ENCODE measurements around the gene SPEN. TPM values are rescaled to one million over a fixed set of nuclear protein-coding genes. Genes with fewer than 3 reads are reported as not detected.
A peak's percentile ranks its signal among the peaks of the same experiment; 100 is the strongest.

SPEN gene
- total RNA-seq, 1 donor: 24.3 TPM

GRCh38 chr1:15958793-15959192, 111.3 kb downstream of the SPEN start:
- H3K4me3 ChIP-seq (ENCODE audit: low read depth, low read length): no peak overlapping the region
- peak; percentile 44 for DNase-seq (ENCODE audit: low read depth)
- TF ChIP-seq CTCF (IDR thresholded peaks at IDR 0.05; ENCODE audit: insufficient read depth, low read length): no peak

- H3K4me3 ChIP-seq (ENCODE audit: low read depth, low read length): no peak overlapping the region
- TF ChIP-seq CTCF (IDR thresholded peaks at IDR 0.05; ENCODE audit: insufficient read depth, low read length): no peak
- no peak for DNase-seq (ENCODE audit: low read depth)
Observed at GRCh38 chr1:15959424-15959823, 111.9 kb downstream of the SPEN start.

GRCh38 chr1:15959827-15960446, 112.4 kb downstream of the SPEN start:
- no peak for DNase-seq (ENCODE audit: low read depth)
- TF ChIP-seq CTCF (IDR thresholded peaks at IDR 0.05; ENCODE audit: insufficient read depth, low read length): no peak
- no peak overlapping the region for H3K4me3 ChIP-seq (ENCODE audit: low read depth, low read length)

- no peak overlapping the region for H3K4me3 ChIP-seq (ENCODE audit: low read depth, low read length)
- no peak for DNase-seq (ENCODE audit: low read depth)
- TF ChIP-seq CTCF (IDR thresholded peaks at IDR 0.05; ENCODE audit: insufficient read depth, low read length): no peak
Observed at GRCh38 chr1:15960808-15961207, 113.3 kb downstream of the SPEN start.

- H3K4me3 ChIP-seq (ENCODE audit: low read depth, low read length): no peak overlapping the region
Observed at GRCh38 chr1:15961492-15961891, 114.0 kb downstream of the SPEN start.

GRCh38 chr1:15962176-15962575, 114.7 kb downstream of the SPEN start:
- DNase-seq (ENCODE audit: low read depth): no peak
- no peak overlapping the region for H3K4me3 ChIP-seq (ENCODE audit: low read depth, low read length)
- TF ChIP-seq CTCF (IDR thresholded peaks at IDR 0.05; ENCODE audit: insufficient read depth, low read length): no peak

More at GRCh38 chr1:15961492-15961891, 114.0 kb downstream of the SPEN start:
- DNase-seq (ENCODE audit: low read depth): no peak
- TF ChIP-seq CTCF (IDR thresholded peaks at IDR 0.05; ENCODE audit: insufficient read depth, low read length): no peak
